Loucy (cell line): Measurements from ENCODE around the gene UNC13D.

Source experiments
- EZH2phosphoT487 ChIP-seq: fragments of 200-600 bp; IDR thresholded peaks from 2 replicates; pipeline ENCODE4 v1.6.1; 2018; ENCODE audit warnings: antibody characterized with exemption, mild to moderate bottlenecking, moderate library complexity, borderline replicate concordance
- TF ChIP-seq, protein P1 (sequence below): fragments of 200-600 bp; sonication (generic); conservative IDR thresholded peaks from 2 replicates; pipeline ENCODE4 v1.5.1; 2014; ENCODE audit warnings: mild to moderate bottlenecking, antibody characterized with exemption, low read length

DNA sequence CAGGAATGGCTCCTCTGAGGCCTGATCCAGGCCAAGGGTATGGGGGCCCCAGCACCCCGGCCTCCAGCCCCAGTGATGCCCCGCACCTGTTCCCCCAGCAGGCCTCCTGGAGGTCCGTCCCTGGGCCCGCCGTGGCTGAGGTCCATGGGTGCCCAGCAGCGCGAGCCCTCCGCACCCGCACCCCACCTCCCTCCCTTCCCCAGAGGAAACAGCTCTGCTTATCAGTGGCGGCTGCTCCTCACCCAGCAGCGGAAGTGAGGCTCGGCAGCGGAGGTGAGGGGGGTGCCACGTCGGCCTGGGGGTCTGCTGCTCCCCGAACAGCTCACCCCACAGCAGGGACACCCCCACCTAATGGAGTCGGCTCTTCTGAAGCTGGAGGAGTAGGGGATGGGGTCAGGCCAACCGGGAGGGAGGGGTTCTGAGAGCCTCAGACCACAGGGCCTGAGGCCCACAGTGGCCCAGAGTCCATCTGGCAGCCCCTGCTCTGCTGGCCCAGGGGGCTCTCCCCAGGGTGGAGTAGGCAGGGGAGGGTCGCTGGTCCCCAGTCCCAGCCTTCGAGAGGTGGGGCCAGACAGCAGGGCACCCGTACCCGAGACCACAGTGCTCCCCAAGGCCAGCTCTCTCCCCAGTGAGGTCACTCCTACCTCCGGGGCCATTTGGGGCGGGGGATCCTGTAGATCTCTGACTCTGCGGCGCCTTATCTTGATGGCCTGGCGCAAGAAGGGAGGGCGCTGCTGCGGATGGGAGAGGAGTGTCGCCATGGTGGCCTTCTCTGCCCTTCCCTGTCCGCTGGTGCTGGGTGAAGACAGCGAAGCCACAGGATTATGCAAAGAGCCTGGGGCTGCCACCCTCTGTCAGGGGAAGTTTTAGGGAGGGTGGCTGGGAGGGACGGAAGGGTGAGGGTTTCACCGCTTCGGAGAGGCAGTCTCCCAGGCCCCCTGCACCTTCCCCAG, at the start of gene UNC13D:
- TF ChIP-seq EZH2phosphoT487 = no peak
- TF ChIP-seq, protein P1, sequence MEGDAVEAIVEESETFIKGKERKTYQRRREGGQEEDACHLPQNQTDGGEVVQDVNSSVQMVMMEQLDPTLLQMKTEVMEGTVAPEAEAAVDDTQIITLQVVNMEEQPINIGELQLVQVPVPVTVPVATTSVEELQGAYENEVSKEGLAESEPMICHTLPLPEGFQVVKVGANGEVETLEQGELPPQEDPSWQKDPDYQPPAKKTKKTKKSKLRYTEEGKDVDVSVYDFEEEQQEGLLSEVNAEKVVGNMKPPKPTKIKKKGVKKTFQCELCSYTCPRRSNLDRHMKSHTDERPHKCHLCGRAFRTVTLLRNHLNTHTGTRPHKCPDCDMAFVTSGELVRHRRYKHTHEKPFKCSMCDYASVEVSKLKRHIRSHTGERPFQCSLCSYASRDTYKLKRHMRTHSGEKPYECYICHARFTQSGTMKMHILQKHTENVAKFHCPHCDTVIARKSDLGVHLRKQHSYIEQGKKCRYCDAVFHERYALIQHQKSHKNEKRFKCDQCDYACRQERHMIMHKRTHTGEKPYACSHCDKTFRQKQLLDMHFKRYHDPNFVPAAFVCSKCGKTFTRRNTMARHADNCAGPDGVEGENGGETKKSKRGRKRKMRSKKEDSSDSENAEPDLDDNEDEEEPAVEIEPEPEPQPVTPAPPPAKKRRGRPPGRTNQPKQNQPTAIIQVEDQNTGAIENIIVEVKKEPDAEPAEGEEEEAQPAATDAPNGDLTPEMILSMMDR = no peak
